PC-3 (cell line): ENCODE results near the gene ZNF534. TPM values are rescaled to one million over a fixed set of nuclear protein-coding genes. Genes with fewer than 3 reads are reported as not detected.
"Not testable (repeated sequence)": the region's sequence is repeated elsewhere in the genome, so short reads cannot be mapped to it uniquely, and the experiment has no call there.

Experiments
- ATAC-seq: fragments of 200-7000 bp; cut with Tn5 transposase; 2 replicates; pipeline ENCODE4 v1.9.1; 2020; ENCODE audit warnings: mild to moderate bottlenecking, moderate library complexity
- BruUV-seq: library from RNA; stranded (reverse); fragments of 400-500 nt; replicated peaks from 2 replicates; lab custom pipeline; 2021; lab: Mats Ljungman, UMichigan
- CTCF ChIA-PET: fragments of 300-600 bp; sonication (Branson Sonifier 250); formaldehyde crosslinking; loops from one replicate; lab custom pipeline; 2022; ENCODE audit warnings: antibody characterized with exemption; lab: Charles Lee
- POLR2A ChIA-PET: fragments of 300-600 bp; sonication (Branson Sonifier 250); formaldehyde crosslinking; loops from one replicate; lab custom pipeline; 2022; ENCODE audit warnings: antibody characterized with exemption; ENCODE audit not compliant: unreplicated experiment; lab: Charles Lee
- DNase-seq: peaks from one replicate; pipeline ENCODE4 v3.0.0-alpha.2; 2015
- H2AFZ ChIP-seq: fragments of 300-600 bp; sonication (generic); 2 replicates; pipeline ENCODE4 v1.6.0; 2016; ENCODE audit warnings: antibody characterized with exemption, low read length
- H3F3A ChIP-seq: fragments of 300-600 bp; sonication (generic); one replicate; pipeline ENCODE4 v1.6.0; 2017; ENCODE audit warnings: antibody characterized with exemption, low read length, control low read depth, mild to moderate bottlenecking; ENCODE audit not compliant: unreplicated experiment
- H3K27ac ChIP-seq: fragments of 300-600 bp; sonication (generic); 2 replicates; pipeline ENCODE4 v1.5.1; 2016; ENCODE audit warnings: mild to moderate bottlenecking, low read length
- H3K27me3 ChIP-seq: fragments of 300-600 bp; sonication (generic); 2 replicates; pipeline ENCODE4 v1.6.1; 2016; ENCODE audit warnings: low read length, mixed read lengths
- H3K36me3 ChIP-seq: fragments of 300-600 bp; sonication (generic); 2 replicates; pipeline ENCODE4 v1.6.1; 2016; ENCODE audit warnings: low read depth, mixed run types, low read length, mixed read lengths
- H3K4me1 ChIP-seq: fragments of 300-600 bp; sonication (generic); 2 replicates; pipeline ENCODE4 v1.5.1; 2016; ENCODE audit warnings: low read length; ENCODE audit not compliant: insufficient read depth
- H3K4me2 ChIP-seq: fragments of 300-600 bp; sonication (generic); 2 replicates; pipeline ENCODE4 v1.6.0; 2016; ENCODE audit warnings: low read length
- H3K4me3 ChIP-seq: fragments of 300-600 bp; sonication (generic); 2 replicates; pipeline ENCODE4 v1.5.1; 2016; ENCODE audit warnings: mild to moderate bottlenecking, low read length, mixed read lengths
- H3K79me2 ChIP-seq: fragments of 300-600 bp; sonication (generic); 2 replicates; pipeline ENCODE4 v1.6.1; 2017; ENCODE audit warnings: low read length, mixed read lengths
- H3K9ac ChIP-seq: fragments of 300-600 bp; sonication (generic); 2 replicates; pipeline ENCODE4 v1.6.0; 2016; ENCODE audit warnings: mild to moderate bottlenecking, low read length
- H3K9me2 ChIP-seq: fragments of 300-600 bp; sonication (generic); replicated peaks from 2 replicates; pipeline ENCODE4 v1.6.1; 2016; ENCODE audit warnings: mixed run types, low read length, mixed read lengths
- H3K9me3 ChIP-seq: fragments of 300-600 bp; sonication (generic); 2 replicates; pipeline ENCODE4 v1.6.1; 2016; ENCODE audit warnings: low read length, mixed read lengths
- H4K20me1 ChIP-seq: fragments of 300-600 bp; sonication (generic); 2 replicates; pipeline ENCODE4 v1.6.1; 2016; ENCODE audit warnings: low read length, mixed read lengths
- CTCF ChIP-seq: fragments of 300-600 bp; sonication (generic); conservative IDR thresholded peaks from 2 replicates; pipeline ENCODE4 v1.5.1; 2017; ENCODE audit warnings: antibody characterized with exemption, low read depth, mild to moderate bottlenecking, low read length
- EZH2 ChIP-seq: fragments of 300-600 bp; sonication (generic); IDR thresholded peaks from one replicate; pipeline ENCODE4 v1.6.1; 2017; ENCODE audit warnings: antibody characterized with exemption, mild to moderate bottlenecking, low read length; ENCODE audit not compliant: unreplicated experiment
- EZH2phosphoT487 ChIP-seq: fragments of 300-600 bp; sonication (generic); IDR thresholded peaks from 2 replicates; pipeline ENCODE4 v1.6.1; 2018; ENCODE audit warnings: mild to moderate bottlenecking, antibody characterized with exemption, low read length, borderline replicate concordance
- intact Hi-C: fragments of 100-400 bp; cut with micrococcal nuclease; formaldehyde crosslinking; loops from 2 replicates; pipeline ENCODE4 v1.9.0; 2023
- total RNA-seq: library from RNA; depleted of rRNA; stranded (reverse); fragments of >200 nt; gene quantifications from 2 replicates; pipeline ENCODE4 v1.2.3, GENCODE V29; 2014

The ZNF534 gene
- total RNA-seq, 1 experiment from 2014 or later = not detected

- H3K4me3 ChIP-seq = no peak overlapping the region
- no peaks in the 10 kb centered on the region for H3F3A ChIP-seq
- no peak overlapping the region for H3K9ac ChIP-seq
- no peaks in the 10 kb centered on the region for H3K4me1 ChIP-seq
- TF ChIP-seq EZH2 (no peak), EZH2phosphoT487 (no peak), CTCF (no peak)
- peaks cover 10% of the 10 kb centered on the region; the same call in 1 of the 2 replicates for H3K36me3 ChIP-seq
- no peaks in the 10 kb centered on the region for H3K79me2 ChIP-seq
- ChIA-PET CTCF (no interaction called here), POLR2A (no interaction called here)
- BruUV-seq = no TSS peak
- no peak overlapping the region for H3K4me2 ChIP-seq
- H3K27me3 ChIP-seq = no peaks in the 10 kb centered on the region
- no peak overlapping the region for H3K27ac ChIP-seq
- intact Hi-C loops = no loop called here
- H2AFZ ChIP-seq = no peak overlapping the region
- peaks cover 85% of the 10 kb centered on the region for H3K9me3 ChIP-seq
- H4K20me1 ChIP-seq = no peaks in the 10 kb centered on the region
- no peak for ATAC-seq
- peak; percentile 7 for DNase-seq
- H3K9me2 ChIP-seq = no peaks in the 10 kb centered on the region
These were observed 44.9 kb downstream of the ZNF534 start for GRCh38 chr19:52473655-52474350.

GRCh38 chr19:52474351-52475127, 45.6 kb downstream of the ZNF534 start:
- Histone ChIP-seq H3K4me1 (no peaks in the 10 kb centered on the region), H3F3A (no peaks in the 10 kb centered on the region), H3K4me3 (no peak overlapping the region), H3K9ac (no peak overlapping the region), H3K79me2 (no peaks in the 10 kb centered on the region), H3K9me2 (no peaks in the 10 kb centered on the region), H3K27me3 (no peaks in the 10 kb centered on the region), H2AFZ (no peak overlapping the region), H3K4me2 (no peak overlapping the region), H4K20me1 (no peaks in the 10 kb centered on the region), H3K36me3 (peaks cover 10% of the 10 kb centered on the region; the same call in 1 of the 2 replicates), H3K27ac (no peak overlapping the region), H3K9me3 (peaks cover 88% of the 10 kb centered on the region)
- TF ChIP-seq CTCF = no peak
- TF ChIP-seq EZH2 = no peak
- no peak for TF ChIP-seq EZH2phosphoT487
- BruUV-seq = no TSS peak
- POLR2A ChIA-PET = no interaction called here
- no peak for ATAC-seq
- intact Hi-C loops = no loop called here
- CTCF ChIA-PET = no interaction called here
- DNase-seq = no peak

- H4K20me1 ChIP-seq, DNase-seq, intact Hi-C loops, H3K27me3 ChIP-seq, H3K9me2 ChIP-seq, H3K36me3 ChIP-seq, H3F3A ChIP-seq, H3K27ac ChIP-seq, H3K79me2 ChIP-seq, H3K4me1 ChIP-seq, H3K9ac ChIP-seq, ATAC-seq, POLR2A ChIA-PET, CTCF ChIA-PET, H3K4me3 ChIP-seq, BruUV-seq, H2AFZ ChIP-seq, H3K4me2 ChIP-seq: not testable (repeated sequence)
- H3K9me3 ChIP-seq = peaks cover 46% of the 10 kb centered on the region
These were observed 55.3 kb downstream of the ZNF534 start for GRCh38 chr19:52484111-52484743.

GRCh38 chr19:52485064-52485463, 56.1 kb downstream of the ZNF534 start:
- H3K79me2 ChIP-seq, H3K4me1 ChIP-seq, ATAC-seq, H3K4me3 ChIP-seq, BruUV-seq, H3K9me2 ChIP-seq, intact Hi-C loops, H3K27ac ChIP-seq, H3K4me2 ChIP-seq, H2AFZ ChIP-seq, DNase-seq, H3K9ac ChIP-seq, H3F3A ChIP-seq, POLR2A ChIA-PET, H3K36me3 ChIP-seq, H3K27me3 ChIP-seq, CTCF ChIA-PET, H4K20me1 ChIP-seq: not testable (repeated sequence)
- H3K9me3 ChIP-seq = peaks cover 38% of the 10 kb centered on the region
